ENCODE results near the gene GTPBP4. TPM values are rescaled to one million over a fixed set of nuclear protein-coding genes. Genes with fewer than 3 reads are reported as not detected.
"Not testable (repeated sequence)": the region's sequence is repeated elsewhere in the genome, so short reads cannot be mapped to it uniquely, and the experiment has no call there.

The GTPBP4 gene
- total RNA-seq, 1 donor from 2014 or later: 24.7 TPM

- intact Hi-C loops (cut with DNase I): no loop called here
- DNase-seq: no peak
- ATAC-seq (ENCODE audit: poor library complexity): no peak
These were observed 22.5 kb downstream of the GTPBP4 start for GRCh38 chr10:1010703-1011102.

DNA sequence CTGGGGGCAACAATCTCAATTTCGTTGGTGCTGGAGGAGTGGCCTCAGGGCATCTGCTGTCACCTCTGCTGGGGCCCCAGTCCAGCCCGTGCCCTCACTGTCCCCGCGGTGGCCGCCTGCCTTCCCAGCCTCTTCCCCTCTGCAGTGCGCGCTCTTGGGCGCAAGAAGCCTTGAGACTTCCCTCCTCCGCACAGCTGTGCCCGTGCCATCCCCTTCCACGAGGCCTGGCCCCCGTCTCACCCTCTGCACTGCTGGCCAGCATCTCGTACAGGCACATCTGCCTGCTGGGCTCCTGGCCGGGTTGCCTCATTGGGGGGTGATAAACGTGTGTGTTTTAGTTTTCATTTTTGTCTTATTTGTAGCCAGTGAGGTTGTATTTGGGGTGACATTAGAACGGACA is 23.5 kb downstream of the GTPBP4 start:
- DNase-seq (no peak), ATAC-seq (ENCODE audit: poor library complexity) (no peak)
- intact Hi-C loops (cut with DNase I): no loop called here

GRCh38 chr10:1015688-1016087 is 27.5 kb downstream of the GTPBP4 start:
- intact Hi-C loops (cut with DNase I): no loop called here
- ATAC-seq (ENCODE audit: poor library complexity) (no peak), DNase-seq (no peak)

DNA sequence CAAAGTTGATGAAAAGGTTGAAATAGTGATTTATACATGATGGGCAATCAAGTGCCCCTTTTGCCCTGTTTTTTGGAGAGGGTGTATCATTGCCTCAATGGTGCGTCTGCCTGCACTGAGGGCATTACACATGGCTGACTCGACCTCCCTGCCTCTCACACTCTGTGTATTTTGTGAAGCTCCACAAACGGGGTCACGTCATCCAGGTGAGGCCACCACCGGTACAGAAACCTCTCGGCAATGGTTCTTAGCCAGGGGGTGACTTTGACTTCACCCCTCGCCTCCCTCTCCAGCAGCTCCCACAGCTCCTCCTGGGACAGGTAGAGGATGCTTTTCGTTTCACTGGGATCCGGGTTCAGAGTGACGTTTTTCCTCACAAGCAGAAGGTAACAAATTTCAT is 31.1 kb downstream of the GTPBP4 start:
- ATAC-seq (ENCODE audit: poor library complexity) (no peak), DNase-seq (no peak)
- intact Hi-C loops (cut with DNase I): no loop called here

DNA sequence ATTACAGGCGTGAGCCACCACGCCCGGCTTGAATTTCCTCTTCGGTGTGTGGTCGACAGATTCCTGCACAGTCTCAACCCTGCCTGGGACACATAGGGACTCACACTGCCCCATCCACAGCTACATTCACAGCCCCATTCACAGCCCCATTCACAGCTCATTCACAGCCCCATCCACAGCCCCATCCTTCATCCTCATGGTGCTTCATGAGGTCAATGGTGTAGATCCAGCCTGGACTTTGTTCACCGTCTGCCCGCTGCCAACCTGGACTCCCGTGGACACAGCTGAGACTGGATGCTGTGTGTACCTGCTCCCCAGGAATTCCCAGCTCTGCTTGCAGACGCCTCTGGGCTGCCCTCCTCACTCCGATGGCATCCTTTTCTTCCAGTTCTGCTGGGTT is 32.2 kb downstream of the GTPBP4 start:
- no peak for DNase-seq
- intact Hi-C loops (cut with DNase I): no loop called here
- no peak for ATAC-seq (ENCODE audit: poor library complexity)

GRCh38 chr10:1020958-1021357 is 32.7 kb downstream of the GTPBP4 start:
- ATAC-seq (ENCODE audit: poor library complexity): no peak

GRCh38 chr10:1022413-1022812 is 34.2 kb downstream of the GTPBP4 start:
- no peak for DNase-seq
- peak; percentile 77 for ATAC-seq (ENCODE audit: poor library complexity)
- intact Hi-C loops (cut with DNase I): no loop called here

More at GRCh38 chr10:1020958-1021357, 32.7 kb downstream of the GTPBP4 start:
- intact Hi-C loops (cut with DNase I): no loop called here
- no peak for DNase-seq

DNA sequence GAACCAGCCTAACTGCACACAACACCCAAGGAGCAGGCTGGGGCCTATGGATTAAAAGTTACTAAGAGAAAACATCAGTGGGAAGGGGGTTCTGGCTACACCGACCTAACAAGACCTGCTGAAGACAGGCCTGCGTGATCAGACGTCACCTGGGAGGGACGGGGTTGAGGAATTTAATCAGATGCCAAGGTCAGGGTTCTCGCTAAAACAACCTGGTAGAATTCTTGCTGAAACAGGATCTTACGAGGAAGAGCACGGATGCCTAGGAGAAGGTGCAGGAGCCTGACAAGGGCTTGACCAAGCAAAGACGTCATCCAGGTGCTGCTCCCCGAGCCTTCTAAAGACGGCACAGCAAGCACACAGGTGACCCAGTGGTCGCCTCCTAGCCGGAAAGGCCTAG is 35.9 kb downstream of the GTPBP4 start:
- DNase-seq: no peak
- ATAC-seq (ENCODE audit: poor library complexity): no peak
- intact Hi-C loops (cut with DNase I): no loop called here

GRCh38 chr10:1025683-1026082 is 37.4 kb downstream of the GTPBP4 start, which contains the start of gene IDI2:
IDI2 (minus strand) TSS chr10:1025859; CDS start chr10:1024723, 1,136 bp downstream.
- DNase-seq: no peak
- intact Hi-C loops (cut with DNase I): no loop called here
- ATAC-seq (ENCODE audit: poor library complexity): no peak

DNA sequence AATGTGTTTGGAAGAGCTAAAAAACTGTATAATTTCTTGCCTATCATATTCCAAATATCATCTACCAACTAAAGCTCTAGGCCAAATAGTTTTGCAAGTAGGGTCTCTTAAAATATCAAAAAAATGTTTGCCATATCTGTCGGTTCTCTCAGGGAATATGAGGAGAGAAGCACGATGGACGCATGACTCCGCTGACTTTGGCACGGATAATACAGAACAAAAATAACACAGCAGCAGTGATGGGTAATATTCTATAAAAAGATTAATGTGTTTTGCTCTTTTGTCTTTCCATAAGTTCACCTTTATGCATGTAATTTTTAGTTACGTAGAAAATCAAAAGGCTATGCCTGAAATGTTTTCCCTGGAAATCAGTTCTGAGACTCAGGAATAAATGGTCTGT is 38.3 kb downstream of the GTPBP4 start:
- DNase-seq (no peak), ATAC-seq (ENCODE audit: poor library complexity) (peak; percentile 64)
- intact Hi-C loops (cut with DNase I): no loop called here

- ATAC-seq (ENCODE audit: poor library complexity): no peak
- intact Hi-C loops (cut with DNase I): no loop called here
These were observed 41.6 kb downstream of the GTPBP4 start for GRCh38 chr10:1029838-1030237.

GRCh38 chr10:1033601-1034000 is 45.4 kb downstream of the GTPBP4 start:
- no peak for DNase-seq
- peak; percentile 66 for ATAC-seq (ENCODE audit: poor library complexity)
- intact Hi-C loops (cut with DNase I): no loop called here

More at GRCh38 chr10:1029838-1030237, 41.6 kb downstream of the GTPBP4 start:
- no peak for DNase-seq

- intact Hi-C loops (cut with DNase I): no loop called here
- ATAC-seq (ENCODE audit: poor library complexity) (no peak), DNase-seq (no peak)
These were observed 46.5 kb downstream of the GTPBP4 start for GRCh38 chr10:1034758-1035157.

- ATAC-seq (ENCODE audit: poor library complexity) (no peak), DNase-seq (no peak)
- intact Hi-C loops (cut with DNase I): no loop called here
These were observed 47.0 kb downstream of the GTPBP4 start for GRCh38 chr10:1035201-1035600.

- DNase-seq (no peak), ATAC-seq (ENCODE audit: poor library complexity) (no peak)
- intact Hi-C loops (cut with DNase I): no loop called here
These were observed 48.1 kb downstream of the GTPBP4 start for GRCh38 chr10:1036341-1036791.

DNA sequence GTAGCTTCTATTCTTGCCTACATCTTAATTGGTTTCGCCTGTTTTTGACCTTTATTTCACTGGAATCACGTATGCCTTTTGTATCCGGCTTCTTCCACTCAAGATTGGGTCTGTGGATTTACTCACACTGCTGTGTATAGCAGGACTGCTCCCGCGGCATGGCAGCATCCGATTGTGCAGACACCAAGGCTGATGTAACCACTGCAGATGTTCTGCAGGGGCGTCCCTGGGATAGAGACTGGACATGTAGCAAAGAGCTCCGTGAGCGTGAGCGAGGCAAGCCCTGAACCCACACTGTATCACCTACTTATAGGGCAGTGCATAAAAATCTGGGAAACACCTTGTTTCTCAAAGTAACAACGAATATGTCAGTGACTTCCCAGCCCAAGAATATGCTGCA is 48.9 kb downstream of the GTPBP4 start:
- intact Hi-C loops (cut with DNase I): no loop called here
- no peak for DNase-seq
- no peak for ATAC-seq (ENCODE audit: poor library complexity)

DNA sequence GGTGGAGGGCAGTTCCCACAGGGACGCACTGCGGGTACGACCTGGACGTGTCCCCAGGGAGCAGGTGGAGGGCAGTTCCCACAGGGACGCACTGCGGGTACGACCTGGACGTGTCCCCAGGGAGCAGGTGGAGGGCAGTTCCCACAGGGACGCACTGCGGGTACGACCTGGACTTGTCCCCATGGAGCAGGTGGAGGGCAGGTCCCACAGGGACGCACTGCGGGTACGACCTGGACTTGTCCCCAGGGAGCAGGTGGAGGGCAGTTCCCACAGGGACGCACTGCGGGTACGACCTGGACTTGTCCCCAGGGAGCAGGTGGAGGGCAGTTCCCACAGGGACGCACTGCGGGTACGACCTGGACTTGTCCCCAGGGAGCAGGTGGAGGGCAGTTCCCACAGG is 50.5 kb downstream of the GTPBP4 start:
- DNase-seq; ATAC-seq (ENCODE audit: poor library complexity); intact Hi-C loops (cut with DNase I): not testable (repeated sequence)

DNA sequence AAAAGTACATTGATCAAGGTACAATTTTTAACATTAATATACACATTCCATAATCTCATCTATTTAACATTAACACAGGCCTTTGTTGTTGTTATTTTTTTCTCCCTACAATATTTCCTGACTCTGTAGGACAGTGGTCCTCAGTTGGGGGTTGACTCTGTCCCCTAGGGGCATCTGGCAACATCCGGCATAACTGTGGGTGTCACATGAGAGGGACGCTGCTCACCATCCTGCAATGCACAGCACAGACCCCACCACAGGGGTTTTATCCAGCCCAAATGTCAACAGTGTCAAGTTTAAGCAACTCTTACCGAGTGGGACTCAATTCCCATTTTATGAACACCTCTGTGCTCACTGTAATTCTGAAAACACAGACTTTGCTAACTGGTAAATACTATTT is 51.9 kb downstream of the GTPBP4 start:
- ATAC-seq (ENCODE audit: poor library complexity): no peak
- no peak for DNase-seq
- intact Hi-C loops (cut with DNase I): no loop called here

DNA sequence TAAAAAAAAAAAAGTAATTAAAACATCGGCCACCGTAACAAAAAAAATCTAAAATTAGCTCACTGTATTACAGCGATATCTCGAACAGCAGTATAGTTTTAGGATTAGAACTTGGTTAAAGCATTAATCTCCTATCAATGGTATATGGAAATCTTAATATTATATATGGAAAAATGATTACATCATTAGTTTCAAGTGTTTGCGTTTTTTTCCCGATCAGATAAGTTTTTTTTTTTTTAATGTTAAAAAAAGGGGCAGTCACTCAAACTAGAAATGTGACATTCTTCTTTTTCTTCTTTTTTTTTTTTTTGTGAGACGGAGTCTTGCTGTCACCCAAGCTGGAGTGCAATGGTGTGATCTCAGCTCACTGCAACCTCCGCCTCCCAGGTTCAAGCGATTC is 53.3 kb downstream of the GTPBP4 start:
- no peak for ATAC-seq (ENCODE audit: poor library complexity)
- intact Hi-C loops (cut with DNase I): no loop called here
- no peak for DNase-seq

DNA sequence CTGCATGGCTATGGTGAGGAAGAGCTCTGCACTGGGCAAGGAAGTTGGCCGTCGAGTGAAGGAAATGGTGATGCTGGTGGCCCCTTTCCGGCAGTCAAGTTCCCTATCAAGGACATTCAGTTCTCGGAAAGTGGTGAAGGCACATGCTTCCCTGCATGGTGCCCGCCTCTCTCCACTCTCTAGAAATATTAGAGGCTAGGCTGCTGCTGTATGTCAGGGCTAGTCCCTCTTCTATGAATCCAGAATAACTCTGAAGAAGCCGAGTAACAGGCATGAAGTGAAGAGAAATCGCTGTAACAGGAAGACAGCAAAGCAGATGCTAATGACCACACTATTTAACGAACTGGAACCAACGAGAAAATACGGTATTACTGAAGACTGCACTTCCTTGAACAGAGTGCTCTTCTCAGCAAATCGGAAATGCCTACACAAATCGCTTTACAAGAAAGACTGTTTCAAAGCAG is 55.3 kb downstream of the GTPBP4 start:
- intact Hi-C loops (cut with DNase I): no loop called here
- DNase-seq (peak; percentile 59), ATAC-seq (ENCODE audit: poor library complexity) (peak; percentile 62)

DNA sequence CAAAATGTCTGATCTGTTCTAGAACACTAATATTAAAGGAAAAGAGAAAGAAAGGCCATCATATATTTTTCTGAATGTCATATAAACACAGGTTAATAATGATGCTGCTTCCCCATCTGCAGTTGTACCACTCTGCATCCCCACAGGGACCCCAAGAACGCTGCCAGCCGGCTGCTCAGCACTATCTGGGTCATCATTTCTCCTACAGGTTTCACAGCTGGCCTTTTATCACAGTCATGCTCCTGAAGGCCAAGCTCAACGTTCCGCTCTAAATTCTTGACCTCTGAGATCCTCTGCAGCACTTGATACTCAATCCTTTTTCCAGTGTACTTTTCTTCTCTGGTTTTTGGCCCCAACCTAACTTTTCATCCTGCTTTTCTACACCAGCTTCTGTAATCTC is 55.9 kb downstream of the GTPBP4 start:
- ATAC-seq (ENCODE audit: poor library complexity): no peak
- DNase-seq: no peak
- intact Hi-C loops (cut with DNase I): no loop called here

All from Right ventricle myocardium superior (tissue), 1 donor.